ENCODE data around the gene CEMP1. TPM values are rescaled to one million over a fixed set of nuclear protein-coding genes. Genes with fewer than 3 reads are reported as not detected.

The CEMP1 gene
- total RNA-seq, 6 donors from 2014 or later: 0.91 to 17.0 (median 5.4) TPM

GRCh38 chr16:2485811-2486507, 45.2 kb downstream of the CEMP1 start:
- H3K36me3 ChIP-seq: peaks cover 0 to 10% (median 3%) of the 10 kb centered on the region in 4 donors
- H3K9me3 ChIP-seq: no peaks in the 10 kb centered on the region
- H3K4me3 ChIP-seq: peak overlapping the region in 2 of 4 donors; percentile 14 to 18
- DNase-seq (peak in 1 of 2 donors; percentile 71), ATAC-seq (ENCODE audit: low FRiP score in 2 of 2) (no peak)
- no peaks in the 10 kb centered on the region for H3K27me3 ChIP-seq
- WGBS, 2 donors: 69 to 79% methylated on average over 12 to 29 of the region's 33 CpGs
- peak overlapping the region; percentile 51 to 75 (median 52) for H3K27ac ChIP-seq
- TF ChIP-seq CTCF (IDR thresholded peaks at IDR 0.05) (no peak), POLR2AphosphoS5 (IDR thresholded peaks at IDR 0.05) (peak in 1 of 2 donors; percentile 14)
- H3K4me1 ChIP-seq: peaks cover 45 to 68% (median 65%) of the 10 kb centered on the region in 4 donors

GRCh38 chr16:2484898-2485508, 46.2 kb downstream of the CEMP1 start:
- 80 to 90% methylated on average over 10 to 13 of the region's 13 CpGs for WGBS, 2 donors
- H3K4me1 ChIP-seq: peaks cover 45 to 70% (median 65%) of the 10 kb centered on the region in 4 donors
- peak overlapping the region in 3 of 4 donors; percentile 4 to 51 (median 18) for H3K27ac ChIP-seq

GRCh38 chr16:2483939-2484897, 47.0 kb downstream of the CEMP1 start:
- 88 to 91% methylated on average over 11 to 16 of the region's 16 CpGs for WGBS, 2 donors
- DNase-seq (peak in 1 of 2 donors; percentile 49), ATAC-seq (ENCODE audit: low FRiP score in 2 of 2) (no peak)
- Histone ChIP-seq H3K27me3 (no peaks in the 10 kb centered on the region), H3K36me3 (no peaks in the 10 kb centered on the region), H3K27ac (peak overlapping the region in 3 of 4 donors; percentile 4 to 65 (median 51)), H3K4me1 (peaks cover 45 to 70% (median 65%) of the 10 kb centered on the region in 4 donors), H3K4me3 (no peak overlapping the region), H3K9me3 (no peaks in the 10 kb centered on the region)
- no peak for TF ChIP-seq POLR2A (IDR thresholded peaks at IDR 0.05)

More at GRCh38 chr16:2484898-2485508, 46.2 kb downstream of the CEMP1 start:
- ATAC-seq (ENCODE audit: low FRiP score in 2 of 2): no peak
- TF ChIP-seq EP300 (IDR thresholded peaks at IDR 0.05): no peak
- TF ChIP-seq POLR2A (IDR thresholded peaks at IDR 0.05): no peak
- TF ChIP-seq POLR2AphosphoS5 (IDR thresholded peaks at IDR 0.05): no peak
- no peak for TF ChIP-seq CTCF (IDR thresholded peaks at IDR 0.05)
- Histone ChIP-seq H3K27me3 (no peaks in the 10 kb centered on the region), H3K36me3 (peaks cover 0 to 3% (median 0%) of the 10 kb centered on the region in 4 donors), H3K9me3 (no peaks in the 10 kb centered on the region), H3K4me3 (no peak overlapping the region)
- DNase-seq: no peak

DNA sequence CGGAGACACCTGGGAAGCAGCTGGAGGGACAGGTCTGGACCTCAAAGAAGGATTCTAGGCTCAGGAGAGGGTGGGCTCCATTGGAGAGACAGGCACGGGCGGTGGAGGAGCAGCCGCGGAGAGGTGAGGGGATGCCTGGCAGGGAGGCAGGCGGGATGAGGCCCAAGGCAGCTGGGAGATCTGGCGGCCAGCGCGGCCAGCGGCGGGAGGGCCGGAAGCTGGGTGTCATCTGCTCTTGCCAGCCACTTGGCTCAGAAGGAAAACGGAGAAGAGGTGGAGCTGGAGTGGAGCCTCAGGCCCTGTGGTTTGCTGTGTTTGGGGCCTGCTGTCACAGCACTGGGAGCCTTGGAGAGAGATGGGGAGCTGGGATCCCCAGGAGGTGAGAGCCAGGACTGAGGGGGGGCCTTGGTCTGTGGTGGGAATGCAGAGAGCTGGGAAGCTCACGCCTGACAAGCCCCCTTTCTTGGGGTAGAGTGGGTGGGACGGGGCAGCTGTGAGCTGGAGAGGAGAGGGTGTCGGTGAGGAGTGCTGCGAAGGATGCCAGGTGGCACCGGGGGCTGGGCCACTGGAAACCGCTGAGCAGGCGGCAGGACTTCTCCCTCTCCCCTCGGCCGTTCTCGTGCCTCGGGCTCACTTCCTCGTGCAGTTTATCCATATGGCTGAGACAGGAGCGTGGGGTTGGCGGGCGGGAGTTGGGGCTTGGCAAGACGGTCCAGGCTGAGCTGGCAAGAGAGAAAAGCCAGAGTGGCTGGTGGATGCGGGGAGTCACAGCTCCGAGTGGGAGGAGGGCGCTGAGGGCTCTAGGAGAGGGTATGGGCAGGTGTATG, 48.3 kb downstream of the CEMP1 start:
- WGBS, 2 donors: 46 to 59% methylated on average over 32 of the region's 32 CpGs
- peak overlapping the region in 2 of 4 donors; percentile 0 to 15 for H3K4me3 ChIP-seq
- no peaks in the 10 kb centered on the region for H3K9me3 ChIP-seq
- TF ChIP-seq POLR2A (IDR thresholded peaks at IDR 0.05) (peak in 1 of 4 donors; percentile 11), EP300 (IDR thresholded peaks at IDR 0.05) (no peak)
- H3K36me3 ChIP-seq: no peaks in the 10 kb centered on the region
- DNase-seq: peak in 1 of 2 donors; percentile 89
- H3K27ac ChIP-seq: peak overlapping the region; percentile 36 to 65 (median 61)
- peaks cover 49 to 71% (median 68%) of the 10 kb centered on the region in 4 donors for H3K4me1 ChIP-seq
- no peaks in the 10 kb centered on the region for H3K27me3 ChIP-seq
- ATAC-seq (ENCODE audit: low FRiP score in 2 of 2): peak; percentile 6 to 78

- Histone ChIP-seq H3K4me1 (peaks cover 51 to 71% (median 66%) of the 10 kb centered on the region in 4 donors), H3K27me3 (no peaks in the 10 kb centered on the region), H3K4me3 (no peak overlapping the region), H3K9me3 (no peaks in the 10 kb centered on the region), H3K36me3 (no peaks in the 10 kb centered on the region), H3K27ac (peak overlapping the region in 3 of 4 donors; percentile 58 to 65 (median 64))
- TF ChIP-seq POLR2AphosphoS5 (IDR thresholded peaks at IDR 0.05) (no peak), EP300 (IDR thresholded peaks at IDR 0.05) (no peak), POLR2A (IDR thresholded peaks at IDR 0.05) (no peak), CTCF (IDR thresholded peaks at IDR 0.05) (no peak)
- WGBS, 2 donors: 73 to 80% methylated on average over 13 of the region's 13 CpGs
- ATAC-seq (ENCODE audit: low FRiP score in 2 of 2) (no peak), DNase-seq (no peak)
Observed at GRCh38 chr16:2482249-2482648, 49.0 kb downstream of the CEMP1 start.
